GM19468 (cell line): ENCODE measurements around the gene ZNF699.
"Not testable (repeated sequence)": the region's sequence is repeated elsewhere in the genome, so short reads cannot be mapped to it uniquely, and the experiment has no call there.

Experiments
- ATAC-seq: cut with Tn5 transposase; IDR thresholded peaks from one replicate; pipeline ENCODE4 v1.9.1; 2021; ENCODE audit warnings: mild to moderate bottlenecking, moderate library complexity, moderate number of reproducible peaks; ENCODE audit not compliant: unreplicated experiment; ENCODE audit errors: extremely low read depth

Gene ZNF699

GRCh38 chr19:9295411-9295849 lies 14.2 kb downstream of the ZNF699 start:
- no peak for ATAC-seq

GRCh38 chr19:9289231-9289884 lies 20.3 kb downstream of the ZNF699 start:
- ATAC-seq, result no peak

- not testable (repeated sequence) for ATAC-seq
These were observed 26.2 kb downstream of the ZNF699 start for GRCh38 chr19:9283485-9283884.

GRCh38 chr19:9251236-9251635 lies 58.4 kb downstream of the ZNF699 start:
- ATAC-seq, result no peak

- ATAC-seq, result no peak
These were observed 59.0 kb downstream of the ZNF699 start, which contains the start of gene OR7E24 for GRCh38 chr19:9250630-9251029. Gene OR7E24, plus strand, starts transcription at chr19:9250930. Its CDS starts 114 bp downstream, at chr19:9251044.
